IPS-18c (cell line): ENCODE data around the gene PXDC1.

Experiments
- H3K4me3 ChIP-seq: 2 replicates; pipeline ENCODE4 v1.7.0; 2013; ENCODE audit warnings: low read depth, mild to moderate bottlenecking, low read length, moderate library complexity; ENCODE audit not compliant: insufficient read depth
- H3K9me3 ChIP-seq: one replicate; pipeline ENCODE4 v1.6.1; 2013; ENCODE audit warnings: mild to moderate bottlenecking, low read length, moderate library complexity; ENCODE audit not compliant: control insufficient read depth, insufficient read depth

The PXDC1 gene, protein sequence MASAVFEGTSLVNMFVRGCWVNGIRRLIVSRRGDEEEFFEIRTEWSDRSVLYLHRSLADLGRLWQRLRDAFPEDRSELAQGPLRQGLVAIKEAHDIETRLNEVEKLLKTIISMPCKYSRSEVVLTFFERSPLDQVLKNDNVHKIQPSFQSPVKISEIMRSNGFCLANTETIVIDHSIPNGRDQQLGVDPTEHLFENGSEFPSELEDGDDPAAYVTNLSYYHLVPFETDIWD

DNA sequence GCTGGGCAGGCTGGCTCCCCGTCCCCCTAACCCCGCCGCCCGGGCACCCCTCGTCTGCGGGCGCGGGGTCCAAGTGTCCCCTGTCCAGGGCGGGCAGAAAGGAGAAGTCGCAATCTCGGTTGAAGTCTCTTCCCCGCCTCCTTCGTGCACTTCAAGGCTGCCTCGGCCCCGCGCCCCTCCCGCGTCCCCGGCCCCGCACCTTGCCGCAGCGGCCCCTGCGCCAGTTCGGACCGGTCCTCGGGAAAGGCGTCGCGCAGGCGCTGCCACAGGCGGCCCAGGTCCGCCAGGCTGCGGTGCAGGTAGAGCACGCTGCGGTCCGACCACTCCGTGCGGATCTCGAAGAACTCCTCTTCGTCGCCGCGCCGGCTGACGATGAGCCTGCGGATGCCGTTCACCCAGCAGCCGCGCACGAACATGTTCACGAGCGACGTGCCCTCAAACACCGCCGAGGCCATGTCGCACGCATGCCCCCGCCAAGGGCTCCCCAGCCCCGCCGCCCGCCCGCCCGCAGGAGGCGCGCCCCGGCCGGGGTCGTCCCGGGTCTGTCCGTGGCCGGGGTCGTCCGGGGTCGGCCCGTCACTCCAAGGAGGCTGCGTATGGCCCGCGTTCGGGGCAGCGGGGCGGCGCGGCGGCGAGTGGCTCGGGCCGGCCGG lies at the start of gene PXDC1:
Gene PXDC1, minus strand, starts transcription at position 637 of the 653 bp plus-strand sequence. Its CDS starts 182 bp downstream, at position 455.
- Histone ChIP-seq H3K9me3 (peaks cover 2% of the 10 kb centered on the region), H3K4me3 (peak within 1 kb of the TSS; percentile 60)

DNA sequence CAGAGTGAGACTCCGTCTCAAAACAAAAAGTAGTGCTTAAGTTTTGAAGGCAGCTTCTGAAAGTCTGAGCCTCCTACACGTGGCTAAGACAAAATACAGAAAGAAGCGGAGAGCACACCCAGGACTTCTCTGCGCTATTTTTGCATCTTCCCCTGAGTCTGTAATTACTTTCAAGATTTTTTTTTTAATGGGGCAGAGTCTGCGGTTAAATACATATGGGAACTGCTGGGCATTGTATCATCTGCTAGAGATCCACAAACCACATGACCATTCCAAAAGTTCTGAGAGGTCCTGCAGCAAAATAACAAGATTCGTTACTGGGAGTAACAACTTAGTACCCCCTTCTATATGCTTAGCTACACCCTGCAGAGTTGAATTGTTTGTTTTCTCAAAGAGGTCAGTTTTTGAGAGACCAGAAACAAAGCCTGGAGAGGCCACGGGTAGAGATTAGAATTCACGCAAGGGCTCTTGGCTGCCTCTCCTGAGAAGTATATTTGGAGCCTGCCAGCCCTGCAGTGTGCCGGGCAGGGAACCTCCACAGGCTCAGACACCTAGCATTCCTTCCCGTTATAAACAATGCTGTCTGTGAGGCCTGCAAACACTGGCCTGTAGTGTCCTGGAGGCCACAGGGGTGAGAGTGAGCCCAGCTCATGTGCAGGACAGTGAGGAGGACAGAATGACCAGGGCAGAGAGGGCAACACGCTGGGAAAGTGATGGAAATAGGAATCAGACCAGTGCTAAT lies 49.5 kb upstream of the PXDC1 start:
- no peak overlapping the region for H3K4me3 ChIP-seq
- H3K9me3 ChIP-seq = no peaks in the 10 kb centered on the region

DNA sequence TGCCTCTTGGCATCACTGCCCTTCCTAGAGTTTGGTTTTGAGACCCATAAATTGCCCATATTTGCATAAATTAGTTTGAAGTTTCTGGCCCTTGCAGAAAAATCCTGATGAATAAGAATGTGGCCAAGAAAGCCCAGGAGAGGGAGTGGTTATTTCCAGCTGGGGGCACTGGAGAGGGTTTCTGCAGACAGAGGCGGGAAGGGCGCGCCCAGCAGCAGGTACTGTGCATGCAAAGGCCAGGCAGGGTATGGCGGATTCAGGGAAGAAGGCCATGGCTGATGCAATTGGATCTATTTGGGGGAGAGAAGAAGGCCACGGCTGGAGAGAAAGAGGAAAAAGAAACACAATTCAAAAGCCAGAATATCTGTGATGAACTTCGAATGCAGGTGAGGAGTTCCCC lies 48.2 kb upstream of the PXDC1 start:
- no peak overlapping the region for H3K4me3 ChIP-seq
- no peaks in the 10 kb centered on the region for H3K9me3 ChIP-seq

DNA sequence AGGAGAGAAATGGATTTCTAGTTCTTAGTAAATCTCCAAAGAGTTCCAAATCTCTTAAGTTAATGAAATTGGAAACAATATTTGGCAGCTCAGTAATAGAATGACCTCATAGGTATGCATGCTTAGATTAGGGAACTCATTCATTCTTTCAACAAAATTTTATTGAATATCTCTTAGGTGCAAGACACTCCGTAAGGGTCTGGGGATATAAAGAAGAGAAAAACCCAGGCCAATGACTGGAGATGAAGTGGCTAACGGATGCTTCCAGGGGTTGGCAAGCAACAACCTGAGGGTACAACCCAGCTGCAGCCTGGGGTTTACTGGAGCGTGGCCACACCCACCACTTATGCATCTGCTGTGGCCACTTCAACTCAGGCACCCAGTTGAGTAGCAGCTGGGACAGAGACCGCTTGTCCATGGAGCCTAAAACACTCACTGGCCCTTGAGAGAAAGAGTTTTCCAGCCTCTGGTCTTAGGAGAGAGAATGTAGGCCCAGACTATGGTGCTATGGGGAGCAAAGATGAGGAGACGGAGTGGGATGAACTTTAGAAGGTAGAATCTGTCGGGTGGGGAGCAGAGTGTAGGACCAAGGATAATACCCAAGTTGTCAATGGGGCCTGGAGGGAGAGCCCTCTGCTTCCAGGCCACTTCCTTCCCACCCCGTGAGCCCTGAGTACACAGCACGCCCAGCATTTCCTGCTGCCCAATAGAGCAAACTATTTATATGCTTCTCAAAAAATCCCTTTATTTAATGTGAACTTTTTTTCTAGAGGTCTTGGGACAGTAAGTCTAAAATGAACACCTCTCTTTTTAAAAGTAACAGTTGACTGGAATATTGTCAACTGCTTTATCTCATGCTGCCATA lies 46.8 kb upstream of the PXDC1 start:
- H3K9me3 ChIP-seq = no peaks in the 10 kb centered on the region
- no peak overlapping the region for H3K4me3 ChIP-seq

DNA sequence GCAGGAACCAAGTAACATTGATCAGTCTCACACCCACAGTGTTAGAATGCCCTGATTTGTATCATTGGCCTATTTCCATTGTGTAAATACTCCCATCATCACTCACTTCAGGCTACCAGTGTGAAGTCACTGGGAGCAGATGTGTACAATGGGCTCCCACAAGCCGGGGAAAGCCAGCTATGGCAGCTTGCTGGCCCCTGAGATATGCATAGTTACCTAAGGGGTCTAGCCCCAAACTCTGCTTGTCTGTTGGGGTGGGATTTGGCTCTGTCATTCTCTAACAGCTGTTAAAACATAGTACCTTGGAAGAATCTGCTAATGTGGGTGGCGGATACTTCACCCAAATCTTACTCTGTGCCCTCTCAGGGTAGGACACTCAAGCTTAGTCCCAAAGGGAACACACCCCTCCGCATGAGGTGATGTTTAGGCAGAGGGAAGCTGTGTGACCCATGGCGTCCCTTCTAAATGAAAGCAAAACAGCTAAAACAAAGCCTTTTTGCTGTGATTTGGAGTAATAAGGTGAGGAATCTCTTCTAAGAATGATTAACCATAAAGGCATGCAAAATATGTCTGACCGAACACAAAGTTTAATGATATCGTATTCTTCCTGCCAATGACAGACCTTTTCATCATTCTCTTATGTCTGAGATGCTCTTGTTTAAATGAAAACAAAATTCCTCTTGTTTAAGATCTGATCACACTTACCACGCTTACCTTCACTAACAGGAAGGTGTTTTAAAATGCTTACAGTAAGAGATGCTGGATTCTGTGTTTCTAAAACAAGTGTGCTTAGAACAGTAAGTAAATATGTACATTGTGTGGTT lies 45.9 kb upstream of the PXDC1 start:
- H3K4me3 ChIP-seq = no peak overlapping the region
- H3K9me3 ChIP-seq = no peaks in the 10 kb centered on the region

DNA sequence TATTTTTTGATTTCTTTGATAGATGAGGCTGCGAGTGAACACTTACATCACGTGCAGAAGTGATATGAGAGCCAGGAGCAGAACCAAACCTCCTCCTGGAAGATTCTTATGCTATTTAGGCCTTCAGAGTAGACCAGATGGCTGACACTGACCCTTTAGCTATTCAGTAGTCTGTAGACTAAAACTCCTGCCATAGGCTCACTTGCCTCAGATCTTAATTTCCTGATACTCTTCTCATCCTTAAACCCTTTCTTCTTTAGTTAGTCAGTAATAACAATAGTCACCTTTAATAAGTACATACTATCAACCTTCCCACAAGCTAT lies 45.2 kb upstream of the PXDC1 start:
- H3K9me3 ChIP-seq = no peaks in the 10 kb centered on the region
- no peak overlapping the region for H3K4me3 ChIP-seq

DNA sequence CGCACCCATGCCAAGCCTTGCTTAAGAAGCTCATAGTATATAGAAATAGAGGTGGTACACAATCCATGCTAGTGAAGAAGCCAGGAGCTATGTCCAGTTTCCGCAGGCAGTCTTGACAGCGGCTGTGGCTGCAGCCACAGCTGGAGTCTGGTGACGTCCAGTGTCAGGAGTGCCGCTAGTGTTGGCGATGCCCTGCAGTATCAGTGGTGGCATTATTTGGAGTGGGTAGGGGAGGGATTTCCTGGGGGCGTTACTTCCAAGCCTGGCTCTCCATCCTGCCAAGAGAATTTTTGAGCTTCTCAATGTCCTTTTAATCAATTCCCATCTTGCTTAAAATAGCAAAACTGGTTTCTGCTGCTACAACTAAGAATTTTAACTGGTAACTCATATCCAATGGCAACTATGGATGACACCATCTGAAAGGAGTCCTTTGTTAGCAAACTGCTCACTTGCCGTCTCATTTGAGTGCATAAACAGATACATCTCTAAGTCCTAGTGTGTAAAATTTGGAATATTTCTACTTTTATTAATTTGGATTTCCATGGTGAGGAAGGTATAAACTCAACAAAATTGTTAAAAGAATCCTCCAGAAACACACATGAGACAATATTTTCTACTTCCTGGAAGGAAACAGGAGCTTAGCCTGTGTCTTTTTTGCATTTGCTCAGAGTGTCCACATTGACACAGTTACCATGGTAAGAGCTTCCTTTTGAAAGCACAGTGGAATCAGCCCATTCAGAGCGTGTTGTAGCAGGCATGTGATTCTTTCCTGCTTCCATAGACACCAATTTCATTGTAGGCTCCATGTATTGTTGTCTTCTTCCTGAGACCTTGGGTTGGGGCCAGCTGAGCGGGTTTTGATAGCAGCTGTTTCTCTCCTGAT lies 44.6 kb upstream of the PXDC1 start:
- H3K4me3 ChIP-seq = no peak overlapping the region; the same call in 1 of the 2 replicates

DNA sequence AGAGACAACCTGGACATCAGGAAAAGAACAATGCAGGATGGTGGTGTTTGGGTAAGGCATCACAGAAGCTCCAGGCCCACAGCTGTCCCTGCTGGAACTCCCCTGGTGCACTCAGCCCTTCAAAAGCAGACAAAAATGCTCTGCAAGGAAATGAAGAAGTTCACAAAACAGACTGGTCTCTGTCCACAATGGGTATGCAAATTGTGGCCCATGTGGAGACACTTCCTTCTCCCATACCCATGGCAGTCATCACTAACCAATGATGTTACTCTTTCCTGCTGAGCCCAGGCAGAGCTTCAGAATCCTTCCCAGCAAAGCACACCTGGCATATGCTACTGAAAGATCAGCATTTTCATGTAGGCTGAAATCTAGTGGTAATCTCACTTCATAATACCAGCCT lies 42.6 kb upstream of the PXDC1 start:
- Histone ChIP-seq H3K9me3 (no peaks in the 10 kb centered on the region), H3K4me3 (no peak overlapping the region)

More for the DNA sequence above, 44.6 kb upstream of the PXDC1 start:
- H3K9me3 ChIP-seq = no peaks in the 10 kb centered on the region

DNA sequence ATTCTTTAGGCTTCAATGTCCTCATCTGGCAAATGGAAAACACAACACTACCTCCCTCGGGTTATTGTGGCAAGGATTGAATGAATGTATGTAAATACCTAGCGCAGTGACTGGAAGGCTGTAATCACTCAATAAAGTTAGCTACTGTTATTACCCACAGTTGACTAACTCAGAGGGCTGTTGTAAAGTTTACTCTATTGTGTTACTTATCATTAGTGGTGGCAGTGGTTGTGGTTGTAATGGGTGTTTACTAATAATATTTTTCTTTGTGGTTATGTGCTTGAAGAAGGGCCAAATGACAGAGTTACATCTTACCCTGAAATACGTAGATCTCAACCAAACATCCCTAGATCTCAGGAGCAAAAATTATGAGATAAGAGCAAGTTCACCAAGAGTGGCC lies 42.0 kb upstream of the PXDC1 start:
- Histone ChIP-seq H3K9me3 (no peaks in the 10 kb centered on the region), H3K4me3 (no peak overlapping the region)

DNA sequence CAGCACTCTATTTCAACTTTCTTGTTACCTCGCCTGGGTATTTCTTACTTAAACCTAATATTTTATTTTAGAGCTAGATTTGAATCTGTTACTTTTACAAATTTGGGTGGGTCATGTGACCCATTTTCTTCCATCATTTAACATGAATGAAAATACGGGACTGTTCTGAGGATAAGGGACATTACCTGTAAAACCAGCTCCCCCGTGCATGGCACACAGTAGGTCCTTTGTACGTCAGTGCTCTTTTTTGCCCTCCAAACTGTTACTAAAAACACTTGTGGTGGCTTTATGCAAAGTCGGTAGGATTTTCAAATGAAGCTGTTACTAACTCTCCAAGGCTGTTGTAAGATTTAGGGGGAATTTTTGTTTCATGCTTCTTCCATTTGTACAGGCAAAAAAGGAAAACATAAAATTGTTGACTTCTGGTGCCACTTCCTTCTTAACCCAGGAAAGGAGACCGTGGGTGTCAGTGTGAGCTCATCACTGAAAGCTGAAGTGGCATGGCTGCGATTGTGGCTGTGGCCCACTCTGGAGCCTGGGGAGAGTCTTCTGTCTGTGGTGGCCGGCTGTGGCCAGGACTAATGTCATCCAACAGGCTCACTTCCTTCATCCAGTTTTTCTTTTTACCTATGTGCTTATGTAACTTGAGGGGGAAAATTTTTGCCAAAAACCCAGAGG lies 40.2 kb upstream of the PXDC1 start:
- Histone ChIP-seq H3K9me3 (no peaks in the 10 kb centered on the region), H3K4me3 (no peak overlapping the region)

DNA sequence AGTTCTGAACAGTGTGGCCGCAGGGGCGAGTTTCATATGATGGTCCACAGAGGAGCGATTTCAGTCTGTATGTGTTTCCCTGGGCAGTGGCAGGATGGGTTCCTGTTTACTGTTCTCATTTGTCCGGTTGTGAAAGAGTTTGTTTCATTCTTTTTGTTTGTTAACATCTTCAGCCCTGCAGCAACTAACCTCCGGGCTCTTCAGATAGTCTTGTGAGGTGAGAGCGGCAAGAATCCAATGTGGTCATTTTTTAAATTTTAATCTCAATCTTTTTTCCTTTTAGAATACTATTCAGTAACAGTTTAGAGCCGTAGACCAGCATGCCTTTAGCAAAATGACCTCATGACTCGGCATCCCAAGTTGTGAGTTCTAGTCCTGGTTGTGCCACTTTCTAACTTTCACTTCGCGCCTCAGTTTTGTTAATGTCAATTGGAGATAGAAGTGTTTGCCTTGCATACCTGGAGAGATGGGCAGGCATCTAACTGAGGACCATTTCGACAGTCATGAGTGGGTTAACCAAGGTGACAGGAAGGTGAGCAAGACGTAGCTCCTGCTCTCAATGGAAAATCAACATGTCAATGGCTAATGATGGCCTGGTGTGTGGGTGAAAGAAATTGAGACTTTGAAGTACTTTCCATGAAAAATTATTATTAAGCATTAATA lies 38.5 kb upstream of the PXDC1 start:
- H3K9me3 ChIP-seq = no peaks in the 10 kb centered on the region
- H3K4me3 ChIP-seq = no peak overlapping the region

DNA sequence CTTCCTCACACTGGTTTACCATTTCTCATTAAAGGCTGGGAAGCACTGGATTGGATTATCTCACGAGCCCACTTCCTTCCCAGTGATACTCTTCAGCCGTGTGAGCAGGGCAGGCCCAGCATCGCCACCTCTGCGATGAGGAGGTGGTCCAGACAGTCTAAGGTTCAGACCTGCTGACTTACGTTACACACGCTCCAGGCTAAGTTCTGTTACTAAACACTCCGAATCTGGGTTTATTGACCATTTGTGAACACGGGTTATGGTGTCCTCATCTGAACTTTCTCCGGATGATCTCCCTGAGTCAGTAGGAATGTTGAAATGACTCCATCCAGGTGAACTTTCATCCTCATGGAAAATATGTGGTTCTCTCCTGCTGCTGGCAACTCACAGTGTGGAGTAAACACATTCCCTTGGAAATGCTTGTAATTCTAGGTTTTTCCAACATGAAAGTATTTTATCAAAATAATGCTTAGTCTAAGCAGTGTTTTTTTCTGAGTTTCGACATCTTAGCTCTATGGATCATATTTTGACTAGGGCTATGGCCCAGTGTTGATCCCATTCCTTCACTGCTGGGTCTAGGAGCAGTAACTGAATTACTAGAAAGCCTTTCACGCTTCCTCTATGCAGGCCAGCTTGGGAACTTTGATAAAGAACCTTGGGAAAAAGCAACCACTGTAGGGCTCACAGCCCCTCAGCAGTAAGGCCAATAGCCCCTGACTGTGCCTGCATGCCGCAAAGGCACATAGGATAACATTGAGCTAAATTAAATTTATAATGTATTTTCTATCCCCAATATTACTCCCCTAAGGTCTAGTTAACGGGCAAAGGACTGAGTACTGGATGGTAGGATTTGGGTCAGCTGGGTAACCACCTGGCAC lies 37.7 kb upstream of the PXDC1 start:
- no peak overlapping the region for H3K4me3 ChIP-seq
- no peaks in the 10 kb centered on the region for H3K9me3 ChIP-seq

DNA sequence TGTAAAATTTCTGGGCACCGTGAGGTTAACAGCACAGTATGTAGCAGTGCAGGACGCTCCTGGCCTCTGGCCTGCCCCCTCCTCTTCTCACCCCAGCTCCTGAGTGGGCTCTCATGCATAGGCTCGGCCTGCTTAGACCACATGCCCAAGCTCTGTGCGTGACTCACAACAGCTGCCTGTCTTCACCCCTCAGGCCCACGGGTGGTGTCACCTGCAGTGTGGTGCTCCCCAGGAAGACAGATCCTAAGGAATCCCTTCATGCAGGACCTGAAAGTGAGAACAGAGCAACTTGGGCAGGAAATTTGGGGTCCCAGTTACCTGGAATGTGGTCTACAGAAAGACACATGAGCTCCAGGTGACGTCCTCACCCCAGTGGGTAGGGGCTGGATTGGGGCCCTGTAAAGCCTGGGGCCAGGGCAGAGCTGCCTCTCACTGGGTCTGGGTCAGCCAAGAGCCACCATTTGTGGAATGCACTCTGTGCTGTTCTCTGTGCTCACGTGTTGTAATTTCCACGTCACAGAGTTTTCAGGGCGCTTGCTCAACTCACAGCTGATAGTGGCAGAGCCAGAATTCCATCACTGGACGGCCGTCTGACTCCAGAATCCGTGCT lies 37.0 kb upstream of the PXDC1 start:
- no peaks in the 10 kb centered on the region for H3K9me3 ChIP-seq
- H3K4me3 ChIP-seq = no peak overlapping the region

DNA sequence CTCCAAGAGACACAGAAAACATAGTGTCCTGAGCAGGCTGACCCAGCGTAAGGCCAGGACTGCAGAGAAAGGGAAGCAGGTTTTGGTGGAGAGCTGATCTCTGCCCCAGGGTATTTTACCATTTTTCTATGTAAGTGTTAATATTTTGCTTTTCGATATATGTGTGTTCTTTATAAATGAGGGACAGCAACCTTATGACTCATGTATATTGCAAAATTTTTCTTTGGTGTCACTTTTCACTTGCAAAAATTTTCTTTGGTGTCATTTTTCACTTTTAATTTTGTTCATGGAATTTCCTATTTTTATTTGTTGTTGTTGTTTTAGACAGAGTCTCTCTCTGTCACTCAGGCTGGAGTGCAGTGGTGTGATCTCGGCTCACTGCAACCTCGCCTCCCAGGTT lies 34.6 kb upstream of the PXDC1 start:
- Histone ChIP-seq H3K4me3 (no peak overlapping the region), H3K9me3 (peaks cover 2% of the 10 kb centered on the region)
